ENCODE measurements around the gene LRRC28. TPM values are rescaled to one million over a fixed set of nuclear protein-coding genes. Genes with fewer than 3 reads are reported as not detected.

LRRC28 gene
- total RNA-seq, 1 experiment from 2014 or later, result 39.3 TPM

GRCh38 chr15:99268431-99268830, 17.1 kb downstream of the LRRC28 start:
- ATAC-seq (no peak), DNase-seq (ENCODE audit: low read depth, low spot score) (no peak)
- no peak overlapping the region for H3K4me3 ChIP-seq (ENCODE audit: low read depth in 2 of 2, low read length in 2 of 2)
- BruUV-seq (replicated peaks), result no TSS peak
- H3K27me3 ChIP-seq (ENCODE audit: control insufficient read depth, insufficient read depth, low read length), result no peaks in the 10 kb centered on the region
- TF ChIP-seq, protein P1, sequence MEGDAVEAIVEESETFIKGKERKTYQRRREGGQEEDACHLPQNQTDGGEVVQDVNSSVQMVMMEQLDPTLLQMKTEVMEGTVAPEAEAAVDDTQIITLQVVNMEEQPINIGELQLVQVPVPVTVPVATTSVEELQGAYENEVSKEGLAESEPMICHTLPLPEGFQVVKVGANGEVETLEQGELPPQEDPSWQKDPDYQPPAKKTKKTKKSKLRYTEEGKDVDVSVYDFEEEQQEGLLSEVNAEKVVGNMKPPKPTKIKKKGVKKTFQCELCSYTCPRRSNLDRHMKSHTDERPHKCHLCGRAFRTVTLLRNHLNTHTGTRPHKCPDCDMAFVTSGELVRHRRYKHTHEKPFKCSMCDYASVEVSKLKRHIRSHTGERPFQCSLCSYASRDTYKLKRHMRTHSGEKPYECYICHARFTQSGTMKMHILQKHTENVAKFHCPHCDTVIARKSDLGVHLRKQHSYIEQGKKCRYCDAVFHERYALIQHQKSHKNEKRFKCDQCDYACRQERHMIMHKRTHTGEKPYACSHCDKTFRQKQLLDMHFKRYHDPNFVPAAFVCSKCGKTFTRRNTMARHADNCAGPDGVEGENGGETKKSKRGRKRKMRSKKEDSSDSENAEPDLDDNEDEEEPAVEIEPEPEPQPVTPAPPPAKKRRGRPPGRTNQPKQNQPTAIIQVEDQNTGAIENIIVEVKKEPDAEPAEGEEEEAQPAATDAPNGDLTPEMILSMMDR (IDR thresholded peaks at IDR 0.05), result no peak
- TF ChIP-seq TCF7L2 (IDR thresholded peaks at IDR 0.05; ENCODE audit: low read depth, low read length), result no peak
- no peaks in the 10 kb centered on the region for H3K36me3 ChIP-seq (ENCODE audit: control insufficient read depth, insufficient read depth, low read length)
- ChIA-PET CTCF (interaction anchor here (1.2 kb wide), 1 partner anchor 436 kb away, joined by 3 read pairs; no protein-coding TSS in a partner anchor), POLR2A (no interaction called here)
- in situ Hi-C loops (cut with HindIII; ENCODE audit: low pct_unique_long_range_greater_than_20kb, low sequenced_read_pairs) (no loop called here), intact Hi-C loops (cut with micrococcal nuclease; ENCODE audit: unreplicated experiment) (no loop called here)
- H3K4me1 ChIP-seq (ENCODE audit: control insufficient read depth, insufficient read depth, low read length), result 0 out of 2 replicates have a peak, but pooled peaks cover 4% of the 10 kb centered on the region
- no peaks in the 10 kb centered on the region for H3K9me3 ChIP-seq (ENCODE audit: control insufficient read depth, insufficient read depth, low read depth, low read length)
- no peak overlapping the region for H3K27ac ChIP-seq (ENCODE audit: low read length)

- intact Hi-C loops (cut with micrococcal nuclease; ENCODE audit: unreplicated experiment) (loop anchor here (5.0 kb wide), 1 partner anchor 428 kb away; no protein-coding TSS in a partner anchor), in situ Hi-C loops (cut with HindIII; ENCODE audit: low pct_unique_long_range_greater_than_20kb, low sequenced_read_pairs) (no loop called here)
- no TSS peak for BruUV-seq (replicated peaks)
- Histone ChIP-seq H3K4me3 (ENCODE audit: low read depth in 2 of 2, low read length in 2 of 2) (no peak overlapping the region), H3K27me3 (ENCODE audit: control insufficient read depth, insufficient read depth, low read length) (no peaks in the 10 kb centered on the region), H3K4me1 (ENCODE audit: control insufficient read depth, insufficient read depth, low read length) (no peaks in the 10 kb centered on the region), H3K9me3 (ENCODE audit: control insufficient read depth, insufficient read depth, low read depth, low read length) (no peaks in the 10 kb centered on the region), H3K27ac (ENCODE audit: low read length) (no peak overlapping the region), H3K36me3 (ENCODE audit: control insufficient read depth, insufficient read depth, low read length) (no peaks in the 10 kb centered on the region)
- ATAC-seq, result no peak
- ChIA-PET CTCF (interaction anchor here (1.0 to 3.2 kb wide), 3 partner anchors 8 to 538 kb away, joined by 4 to 27 read pairs (median 9); no protein-coding TSS in a partner anchor), POLR2A (no interaction called here)
- no peak for DNase-seq (ENCODE audit: low read depth, low spot score)
- TF ChIP-seq, protein P2, sequence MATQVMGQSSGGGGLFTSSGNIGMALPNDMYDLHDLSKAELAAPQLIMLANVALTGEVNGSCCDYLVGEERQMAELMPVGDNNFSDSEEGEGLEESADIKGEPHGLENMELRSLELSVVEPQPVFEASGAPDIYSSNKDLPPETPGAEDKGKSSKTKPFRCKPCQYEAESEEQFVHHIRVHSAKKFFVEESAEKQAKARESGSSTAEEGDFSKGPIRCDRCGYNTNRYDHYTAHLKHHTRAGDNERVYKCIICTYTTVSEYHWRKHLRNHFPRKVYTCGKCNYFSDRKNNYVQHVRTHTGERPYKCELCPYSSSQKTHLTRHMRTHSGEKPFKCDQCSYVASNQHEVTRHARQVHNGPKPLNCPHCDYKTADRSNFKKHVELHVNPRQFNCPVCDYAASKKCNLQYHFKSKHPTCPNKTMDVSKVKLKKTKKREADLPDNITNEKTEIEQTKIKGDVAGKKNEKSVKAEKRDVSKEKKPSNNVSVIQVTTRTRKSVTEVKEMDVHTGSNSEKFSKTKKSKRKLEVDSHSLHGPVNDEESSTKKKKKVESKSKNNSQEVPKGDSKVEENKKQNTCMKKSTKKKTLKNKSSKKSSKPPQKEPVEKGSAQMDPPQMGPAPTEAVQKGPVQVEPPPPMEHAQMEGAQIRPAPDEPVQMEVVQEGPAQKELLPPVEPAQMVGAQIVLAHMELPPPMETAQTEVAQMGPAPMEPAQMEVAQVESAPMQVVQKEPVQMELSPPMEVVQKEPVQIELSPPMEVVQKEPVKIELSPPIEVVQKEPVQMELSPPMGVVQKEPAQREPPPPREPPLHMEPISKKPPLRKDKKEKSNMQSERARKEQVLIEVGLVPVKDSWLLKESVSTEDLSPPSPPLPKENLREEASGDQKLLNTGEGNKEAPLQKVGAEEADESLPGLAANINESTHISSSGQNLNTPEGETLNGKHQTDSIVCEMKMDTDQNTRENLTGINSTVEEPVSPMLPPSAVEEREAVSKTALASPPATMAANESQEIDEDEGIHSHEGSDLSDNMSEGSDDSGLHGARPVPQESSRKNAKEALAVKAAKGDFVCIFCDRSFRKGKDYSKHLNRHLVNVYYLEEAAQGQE (IDR thresholded peaks at IDR 0.05; ENCODE audit: insufficient read depth in 1 of 2, low read depth in 2 of 2, low read length in 1 of 2), result no peak
- TF ChIP-seq, protein P1 (IDR thresholded peaks at IDR 0.05), result no peak
- TF ChIP-seq TCF7L2 (IDR thresholded peaks at IDR 0.05; ENCODE audit: low read depth, low read length), result no peak
- TF ChIP-seq SIN3A (IDR thresholded peaks at IDR 0.05; ENCODE audit: borderline replicate concordance, insufficient read depth, low read depth, low read length), result no peak
- no peak for TF ChIP-seq POLR2AphosphoS5 (IDR thresholded peaks at IDR 0.05; ENCODE audit: low read depth, low read length)
Observed at GRCh38 chr15:99273801-99274200, 22.5 kb downstream of the LRRC28 start.
